Psoas muscle (tissue), 8 donors: ENCODE results near the gene DNAJC8. TPM values are rescaled to one million over a fixed set of nuclear protein-coding genes. Genes with fewer than 3 reads are reported as not detected.

Experiments
- ATAC-seq, 4 donors: fragments of 200-7000 bp; cut with Tn5 transposase; one replicate each; pipeline ENCODE4 v1.9.1; 2020; ENCODE audit warnings: moderate library complexity in 3 of 4, mild to moderate bottlenecking in 2 of 4
- DNase-seq, 2 donors: peaks; one replicate each; pipeline ENCODE4 v3.0.0-alpha.2; 2020
- H3K27ac ChIP-seq: fragments of 200-600 bp; one replicate; pipeline ENCODE4 v1.8.0; 2022
- H3K27me3 ChIP-seq, 3 donors: fragments of 200-600 bp in 1 of 3; one replicate each; pipeline versions ENCODE4 v1.6.1 to v1.8.0; 2013 to 2022; ENCODE audit warnings: low read length in 2 of 3, mild to moderate bottlenecking in 2 of 3, moderate library complexity in 1 of 3; ENCODE audit not compliant: insufficient read depth in 3 of 3
- H3K36me3 ChIP-seq, 2 donors: fragments of 200-600 bp in 1 of 2; one replicate each; pipeline versions ENCODE4 v1.6.1 to v1.8.0; 2013 to 2022; ENCODE audit warnings: low read depth in 1 of 2, mild to moderate bottlenecking in 1 of 2, moderate library complexity in 1 of 2; ENCODE audit not compliant: insufficient read depth in 1 of 2
- H3K4me1 ChIP-seq: fragments of 200-600 bp; one replicate; pipeline ENCODE4 v1.8.0; 2022
- H3K4me3 ChIP-seq: fragments of 200-600 bp; one replicate; pipeline ENCODE4 v1.8.0; 2022; ENCODE audit warnings: mild to moderate bottlenecking
- H3K9me3 ChIP-seq: fragments of 200-600 bp; one replicate; pipeline ENCODE4 v1.8.0; 2022
- WGBS, 3 donors: extraction: QIAGEN DNeasy Blood & Tissue Kit; methylation state at CpG; one replicate each; pipeline versions ENCODE4 v1.1.6 to v1.1.7; 2013; 5-methylcytosine and 5-hydroxymethylcytosine counted together
- intact Hi-C, 2 donors: fragments of 100-400 bp; cut with DNase I; formaldehyde crosslinking; loops; one replicate each; pipeline versions ENCODE4 v1.11.0 to v1.14.2; 2022
- polyA plus RNA-seq, 3 donors: library from polyadenylated mRNA; stranded (reverse); fragments of 200-250 nt; gene quantifications; one replicate each; pipeline ENCODE4 v1.2.3, GENCODE V29; 2013
- total RNA-seq, 4 donors: library from RNA; stranded (reverse); fragmentation: NEBNext Ultra II Directional in 2 of 4; extraction: Animal tissue kit (Norgen Biotek cat#: 25700) in 2 of 4; gene quantifications; one replicate each; pipeline versions ENCODE4 v1.2.1 to v1.2.4, GENCODE V29; 2021 to 2023
- TF ChIP-seq, protein P1 (sequence below): fragments of 200-600 bp; IDR thresholded peaks from one replicate; pipeline ENCODE4 v1.8.0; 2022; ENCODE audit warnings: antibody characterized with exemption
- donor health status: healthy with polysubstance abuse.
- donor health status: DM: no; HTN: no; CAD: no; lungs with moderate emphysema.
- donor health status: Bipolar disorder and iron deficiency.
- donor health status: healthy.
- donor health status: DM: yes; HTN: yes; CAD: no.
- donor health status: DM: no; HTN: no; CAD: no.
- donor health status: DM: no; HTN: no; CAD: no.
- donor health status: DM: yes; HTN: yes; CAD: no.

DNAJC8 gene
- total and polyA plus RNA-seq, 7 donors, result 46.6 to 116 (median 64.0) TPM

GRCh38 chr1:28260803-28261174, 28.0 kb upstream of the DNAJC8 start:
- no peaks in the 10 kb centered on the region for H3K9me3 ChIP-seq
- WGBS, 3 donors, result 69 to 70% (median 69%) methylated on average over 7 of the region's 7 CpGs
- H3K4me1 ChIP-seq, result peaks cover 36% of the 10 kb centered on the region
- TF ChIP-seq, protein P1, sequence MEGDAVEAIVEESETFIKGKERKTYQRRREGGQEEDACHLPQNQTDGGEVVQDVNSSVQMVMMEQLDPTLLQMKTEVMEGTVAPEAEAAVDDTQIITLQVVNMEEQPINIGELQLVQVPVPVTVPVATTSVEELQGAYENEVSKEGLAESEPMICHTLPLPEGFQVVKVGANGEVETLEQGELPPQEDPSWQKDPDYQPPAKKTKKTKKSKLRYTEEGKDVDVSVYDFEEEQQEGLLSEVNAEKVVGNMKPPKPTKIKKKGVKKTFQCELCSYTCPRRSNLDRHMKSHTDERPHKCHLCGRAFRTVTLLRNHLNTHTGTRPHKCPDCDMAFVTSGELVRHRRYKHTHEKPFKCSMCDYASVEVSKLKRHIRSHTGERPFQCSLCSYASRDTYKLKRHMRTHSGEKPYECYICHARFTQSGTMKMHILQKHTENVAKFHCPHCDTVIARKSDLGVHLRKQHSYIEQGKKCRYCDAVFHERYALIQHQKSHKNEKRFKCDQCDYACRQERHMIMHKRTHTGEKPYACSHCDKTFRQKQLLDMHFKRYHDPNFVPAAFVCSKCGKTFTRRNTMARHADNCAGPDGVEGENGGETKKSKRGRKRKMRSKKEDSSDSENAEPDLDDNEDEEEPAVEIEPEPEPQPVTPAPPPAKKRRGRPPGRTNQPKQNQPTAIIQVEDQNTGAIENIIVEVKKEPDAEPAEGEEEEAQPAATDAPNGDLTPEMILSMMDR, result no peak
- no peak overlapping the region for H3K27ac ChIP-seq
- ATAC-seq (no peak), DNase-seq (no peak)
- peak overlapping the region; percentile 96 for H3K4me3 ChIP-seq
- intact Hi-C loops, result loop anchor here in 1 of 2 donors (5.0 to 10.0 kb wide), 2 partner anchors 67 to 234 kb away; partner anchors contain the start of gene MED18
- H3K36me3 ChIP-seq, result no peaks in the 10 kb centered on the region
- H3K27me3 ChIP-seq, result no peaks in the 10 kb centered on the region

- Histone ChIP-seq H3K36me3 (no peaks in the 10 kb centered on the region), H3K4me3 (peak overlapping the region; percentile 96), H3K4me1 (peaks cover 36% of the 10 kb centered on the region), H3K27ac (peak overlapping the region; percentile 86), H3K27me3 (no peaks in the 10 kb centered on the region), H3K9me3 (no peaks in the 10 kb centered on the region)
- peak; percentile 46 to 69 (median 53) for ATAC-seq
- TF ChIP-seq, protein P1, result no peak
- WGBS, 3 donors, result 1 to 2% (median 1%) methylated on average over 46 to 66 of the region's 66 CpGs
- intact Hi-C loops, result loop anchor here in 1 of 2 donors (5.0 to 10.0 kb wide), 2 partner anchors 67 to 235 kb away; partner anchors contain the start of gene MED18
- peak; percentile 78 to 87 for DNase-seq
These were observed 27.3 kb upstream of the DNAJC8 start for GRCh38 chr1:28259934-28260802.

GRCh38 chr1:28259252-28259933, 26.6 kb upstream of the DNAJC8 start, which contains the start of gene SESN2:
TSS of gene SESN2 (plus strand) at chr1:28259518. CDS start at chr1:28259848, 330 bp downstream.
- intact Hi-C loops, result no loop called here

GRCh38 chr1:28258628-28259251, 25.9 kb upstream of the DNAJC8 start:
- 10 to 21% (median 15%) methylated on average over 12 of the region's 12 CpGs for WGBS, 3 donors
- H3K9me3 ChIP-seq, result no peaks in the 10 kb centered on the region
- H3K4me3 ChIP-seq, result peak overlapping the region; percentile 96
- TF ChIP-seq, protein P1, result no peak
- intact Hi-C loops, result no loop called here
- H3K27me3 ChIP-seq, result no peaks in the 10 kb centered on the region
- no peaks in the 10 kb centered on the region for H3K36me3 ChIP-seq
- H3K4me1 ChIP-seq, result peaks cover 24% of the 10 kb centered on the region
- DNase-seq (no peak), ATAC-seq (no peak)
- peak overlapping the region; percentile 83 for H3K27ac ChIP-seq

More at GRCh38 chr1:28259252-28259933, 26.6 kb upstream of the DNAJC8 start, which contains the start of gene SESN2:
- Histone ChIP-seq H3K4me3 (peak within 1 kb of the TSS; percentile 96), H3K4me1 (peaks cover 28% of the 10 kb centered on the region), H3K27me3 (no peaks in the 10 kb centered on the region), H3K36me3 (no peaks in the 10 kb centered on the region), H3K9me3 (no peaks in the 10 kb centered on the region), H3K27ac (peak within 1 kb of the TSS; percentile 86)
- TF ChIP-seq, protein P1, result no peak
- 0% methylated on average over 52 to 76 of the region's 76 CpGs for WGBS, 3 donors
- ATAC-seq (peak; percentile 96 to 98 (median 97)), DNase-seq (peak; percentile 100)
